PC-3 (cell line): Measurements from ENCODE around the gene LRRC56.

Source experiments
- EZH2 ChIP-seq: fragments of 300-600 bp; sonication (generic); IDR thresholded peaks from one replicate; pipeline ENCODE4 v1.6.1; 2017; ENCODE audit warnings: antibody characterized with exemption, mild to moderate bottlenecking, low read length; ENCODE audit not compliant: unreplicated experiment
- EZH2phosphoT487 ChIP-seq: fragments of 300-600 bp; sonication (generic); IDR thresholded peaks from 2 replicates; pipeline ENCODE4 v1.6.1; 2018; ENCODE audit warnings: mild to moderate bottlenecking, antibody characterized with exemption, low read length, borderline replicate concordance
- TF ChIP-seq, protein P1 (sequence below): fragments of 300-600 bp; sonication (generic); conservative IDR thresholded peaks from 2 replicates; pipeline ENCODE4 v1.5.1; 2017; ENCODE audit warnings: antibody characterized with exemption, low read depth, mild to moderate bottlenecking, low read length

DNA sequence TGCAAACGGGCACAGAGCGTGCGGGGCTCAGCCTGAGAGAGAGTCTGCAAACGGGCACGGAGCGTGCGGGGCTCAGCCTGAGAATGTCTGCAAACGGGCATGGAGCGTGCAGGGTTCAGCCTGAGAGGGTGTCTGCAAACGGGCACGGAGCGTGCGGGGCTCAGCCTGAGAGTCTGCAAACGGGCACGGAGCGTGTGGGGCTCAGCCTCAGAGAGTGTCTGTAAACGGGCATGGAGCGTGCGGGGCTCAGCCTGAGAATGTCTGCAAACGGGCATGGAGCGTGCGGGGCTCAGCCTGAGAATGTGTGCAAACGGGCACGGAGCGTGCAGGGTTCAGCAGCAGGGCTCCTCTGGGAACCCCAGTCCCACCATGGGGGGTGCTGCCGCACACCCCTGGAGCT lies 52.5 kb downstream of the LRRC56 start:
- TF ChIP-seq, protein P1, sequence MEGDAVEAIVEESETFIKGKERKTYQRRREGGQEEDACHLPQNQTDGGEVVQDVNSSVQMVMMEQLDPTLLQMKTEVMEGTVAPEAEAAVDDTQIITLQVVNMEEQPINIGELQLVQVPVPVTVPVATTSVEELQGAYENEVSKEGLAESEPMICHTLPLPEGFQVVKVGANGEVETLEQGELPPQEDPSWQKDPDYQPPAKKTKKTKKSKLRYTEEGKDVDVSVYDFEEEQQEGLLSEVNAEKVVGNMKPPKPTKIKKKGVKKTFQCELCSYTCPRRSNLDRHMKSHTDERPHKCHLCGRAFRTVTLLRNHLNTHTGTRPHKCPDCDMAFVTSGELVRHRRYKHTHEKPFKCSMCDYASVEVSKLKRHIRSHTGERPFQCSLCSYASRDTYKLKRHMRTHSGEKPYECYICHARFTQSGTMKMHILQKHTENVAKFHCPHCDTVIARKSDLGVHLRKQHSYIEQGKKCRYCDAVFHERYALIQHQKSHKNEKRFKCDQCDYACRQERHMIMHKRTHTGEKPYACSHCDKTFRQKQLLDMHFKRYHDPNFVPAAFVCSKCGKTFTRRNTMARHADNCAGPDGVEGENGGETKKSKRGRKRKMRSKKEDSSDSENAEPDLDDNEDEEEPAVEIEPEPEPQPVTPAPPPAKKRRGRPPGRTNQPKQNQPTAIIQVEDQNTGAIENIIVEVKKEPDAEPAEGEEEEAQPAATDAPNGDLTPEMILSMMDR, result no peak
- no peak for TF ChIP-seq EZH2
- no peak for TF ChIP-seq EZH2phosphoT487
